HepG2 (cell line): Measurements from ENCODE around the gene PTPRE.

Experiments
- HMG20A ChIP-seq: IDR thresholded peaks from 2 replicates; pipeline ENCODE4 v1.6.1; 2016; ENCODE audit warnings: borderline replicate concordance
- JARID2 ChIP-seq: sonication (generic); formaldehyde crosslinking; IDR thresholded peaks from 2 replicates; pipeline ENCODE4 v1.8.1; 2023; ENCODE audit warnings: missing genetic modification reagents, inconsistent platforms; ENCODE audit not compliant: insufficient replicate concordance
- MXI1 ChIP-seq: IDR thresholded peaks from 3 replicates; pipeline ENCODE4 v1.6.1; 2012; ENCODE audit warnings: low read depth, low read length, inconsistent platforms, borderline replicate concordance
- NR3C1 ChIP-seq: sonication (generic); formaldehyde crosslinking; IDR thresholded peaks from 2 replicates; pipeline ENCODE4 v1.4.0; 2020; ENCODE audit warnings: missing genetic modification reagents
- POLR2A ChIP-seq, 2 experiments: IDR thresholded peaks; 2 replicates each; pipeline ENCODE4 v1.6.1; 2011; ENCODE audit warnings: low read depth in 2 of 2, low read length in 2 of 2, mild to moderate bottlenecking in 1 of 2, moderate library complexity in 1 of 2; ENCODE audit not compliant: insufficient read depth in 1 of 2
- ZNF570 ChIP-seq: sonication (generic); formaldehyde crosslinking; IDR thresholded peaks from 2 replicates; pipeline ENCODE4 v1.4.0; 2020; ENCODE audit warnings: mild to moderate bottlenecking, missing genetic modification reagents, borderline replicate concordance
- TF ChIP-seq, protein P1 (sequence below): sonication (generic); formaldehyde crosslinking; IDR thresholded peaks from 2 replicates; pipeline ENCODE4 v1.4.0; 2020; ENCODE audit warnings: low read depth, mild to moderate bottlenecking, missing genetic modification reagents
- TF ChIP-seq, protein P2 (sequence below): sonication (generic); formaldehyde crosslinking; IDR thresholded peaks from 2 replicates; pipeline ENCODE4 v1.8.1; 2023; ENCODE audit warnings: missing genetic modification reagents, inconsistent platforms, borderline replicate concordance
- TF ChIP-seq, protein P3 (sequence below): sonication (generic); formaldehyde crosslinking; IDR thresholded peaks from 2 replicates; pipeline ENCODE4 v1.5.1; 2020; ENCODE audit warnings: mild to moderate bottlenecking, missing genetic modification reagents

DNA sequence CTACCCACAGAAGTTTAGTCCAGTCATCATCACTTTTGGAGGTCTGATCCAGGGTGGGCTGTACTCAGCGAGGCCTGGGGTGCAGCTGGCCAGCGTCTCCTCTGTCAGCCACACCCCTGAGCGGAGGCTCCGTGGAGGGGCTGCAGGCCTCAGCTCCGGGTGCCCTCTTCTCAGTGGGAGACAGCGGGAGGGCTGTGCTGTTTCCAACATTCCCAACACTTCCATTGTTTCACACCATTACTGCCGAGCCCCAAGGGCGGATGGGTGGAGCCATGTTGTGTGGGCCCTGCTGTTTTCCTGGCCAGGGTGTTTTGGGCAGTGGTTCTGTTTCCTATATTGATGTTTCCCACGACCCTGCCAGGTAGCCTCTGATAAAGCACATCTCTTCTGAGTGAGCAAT is 124.3 kb downstream of the PTPRE start:
- TF ChIP-seq NR3C1 (CRISPR knock-in tag) = no peak
- TF ChIP-seq, protein P1, sequence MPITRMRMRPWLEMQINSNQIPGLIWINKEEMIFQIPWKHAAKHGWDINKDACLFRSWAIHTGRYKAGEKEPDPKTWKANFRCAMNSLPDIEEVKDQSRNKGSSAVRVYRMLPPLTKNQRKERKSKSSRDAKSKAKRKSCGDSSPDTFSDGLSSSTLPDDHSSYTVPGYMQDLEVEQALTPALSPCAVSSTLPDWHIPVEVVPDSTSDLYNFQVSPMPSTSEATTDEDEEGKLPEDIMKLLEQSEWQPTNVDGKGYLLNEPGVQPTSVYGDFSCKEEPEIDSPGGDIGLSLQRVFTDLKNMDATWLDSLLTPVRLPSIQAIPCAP = no peak
- TF ChIP-seq HMG20A = no peak
- TF ChIP-seq ZNF570 (CRISPR knock-in tag) = no peak
- TF ChIP-seq, protein P2, sequence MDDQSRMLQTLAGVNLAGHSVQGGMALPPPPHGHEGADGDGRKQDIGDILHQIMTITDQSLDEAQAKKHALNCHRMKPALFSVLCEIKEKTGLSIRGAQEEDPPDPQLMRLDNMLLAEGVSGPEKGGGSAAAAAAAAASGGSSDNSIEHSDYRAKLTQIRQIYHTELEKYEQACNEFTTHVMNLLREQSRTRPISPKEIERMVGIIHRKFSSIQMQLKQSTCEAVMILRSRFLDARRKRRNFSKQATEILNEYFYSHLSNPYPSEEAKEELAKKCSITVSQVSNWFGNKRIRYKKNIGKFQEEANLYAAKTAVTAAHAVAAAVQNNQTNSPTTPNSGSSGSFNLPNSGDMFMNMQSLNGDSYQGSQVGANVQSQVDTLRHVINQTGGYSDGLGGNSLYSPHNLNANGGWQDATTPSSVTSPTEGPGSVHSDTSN (CRISPR knock-in tag) = no peak
- no peak for TF ChIP-seq POLR2A (IDR thresholded peaks at IDR 0.05; ENCODE audit: insufficient read depth in 1 of 2, low read depth in 2 of 2, low read length in 2 of 2)
- no peak for TF ChIP-seq JARID2 (CRISPR knock-in tag)
- TF ChIP-seq, protein P3, sequence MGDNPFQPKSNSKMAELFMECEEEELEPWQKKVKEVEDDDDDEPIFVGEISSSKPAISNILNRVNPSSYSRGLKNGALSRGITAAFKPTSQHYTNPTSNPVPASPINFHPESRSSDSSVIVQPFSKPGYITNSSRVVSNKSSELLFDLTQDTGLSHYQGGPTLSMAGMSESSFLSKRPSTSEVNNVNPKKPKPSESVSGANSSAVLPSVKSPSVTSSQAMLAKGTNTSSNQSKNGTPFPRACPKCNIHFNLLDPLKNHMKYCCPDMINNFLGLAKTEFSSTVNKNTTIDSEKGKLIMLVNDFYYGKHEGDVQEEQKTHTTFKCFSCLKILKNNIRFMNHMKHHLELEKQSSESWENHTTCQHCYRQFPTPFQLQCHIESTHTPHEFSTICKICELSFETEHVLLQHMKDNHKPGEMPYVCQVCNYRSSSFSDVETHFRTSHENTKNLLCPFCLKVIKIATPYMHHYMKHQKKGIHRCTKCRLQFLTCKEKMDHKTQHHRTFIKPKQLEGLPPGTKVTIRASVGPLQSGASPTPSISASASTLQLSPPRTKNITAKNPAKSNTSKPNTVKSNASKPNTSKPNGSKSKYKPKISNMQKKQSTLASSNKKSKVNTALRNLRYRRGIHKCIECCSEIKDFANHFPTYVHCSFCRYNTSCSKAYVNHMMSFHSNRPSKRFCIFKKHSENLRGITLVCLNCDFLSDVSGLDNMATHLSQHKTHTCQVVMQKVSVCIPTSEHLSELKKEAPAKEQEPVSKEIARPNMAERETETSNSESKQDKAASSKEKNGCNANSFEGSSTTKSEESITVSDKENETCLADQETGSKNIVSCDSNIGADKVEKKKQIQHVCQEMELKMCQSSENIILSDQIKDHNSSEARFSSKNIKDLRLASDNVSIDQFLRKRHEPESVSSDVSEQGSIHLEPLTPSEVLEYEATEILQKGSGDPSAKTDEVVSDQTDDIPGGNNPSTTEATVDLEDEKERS (CRISPR knock-in tag) = no peak
- no peak for TF ChIP-seq MXI1
